IMR-90 (cell line): ENCODE measurements around the gene CLNK.

ENCODE experiments used
- BHLHE40 ChIP-seq: fragments of 150-350 bp; IDR thresholded peaks from 2 replicates; pipeline ENCODE4 v1.6.1; 2016; ENCODE audit warnings: mild to moderate bottlenecking, low read depth, low read length
- CHD1 ChIP-seq: IDR thresholded peaks from 2 replicates; pipeline ENCODE4 v1.6.1; 2012; ENCODE audit warnings: low read depth, low read length, improper control_type of control experiment
- FOS ChIP-seq: fragments of 150-350 bp; IDR thresholded peaks from 2 replicates; pipeline ENCODE4 v1.6.1; 2016; ENCODE audit warnings: low read depth, low read length
- MXI1 ChIP-seq: IDR thresholded peaks from 2 replicates; pipeline ENCODE4 v1.6.1; 2012; ENCODE audit warnings: low read depth, mild to moderate bottlenecking, low read length, moderate library complexity, borderline replicate concordance
- NFE2L2 ChIP-seq: fragments of 150-350 bp; IDR thresholded peaks from 2 replicates; pipeline ENCODE4 v1.6.1; 2016; ENCODE audit warnings: low read depth, mild to moderate bottlenecking, low read length
- POLR2A ChIP-seq: IDR thresholded peaks from 2 replicates; pipeline ENCODE4 v1.6.1; 2012; ENCODE audit warnings: mild to moderate bottlenecking, low read depth, low read length
- RAD21 ChIP-seq: IDR thresholded peaks from 2 replicates; pipeline ENCODE4 v1.6.1; 2012; ENCODE audit warnings: low read length, improper control_type of control experiment
- RCOR1 ChIP-seq: IDR thresholded peaks from 2 replicates; pipeline ENCODE4 v1.6.1; 2012; ENCODE audit warnings: mild to moderate bottlenecking, low read length, improper control_type of control experiment; ENCODE audit not compliant: insufficient replicate concordance
- SMC3 ChIP-seq: fragments of 150-350 bp; IDR thresholded peaks from 2 replicates; pipeline ENCODE4 v1.6.1; 2016; ENCODE audit warnings: low read depth, mild to moderate bottlenecking, antibody characterized with exemption, low read length, moderate library complexity
- TF ChIP-seq, protein P1 (sequence below): conservative IDR thresholded peaks from 2 replicates; pipeline ENCODE4 v1.5.1; 2012; ENCODE audit warnings: mild to moderate bottlenecking, low read depth, low read length, improper control_type of control experiment
- TF ChIP-seq, protein P2 (sequence below): fragments of 150-350 bp; IDR thresholded peaks from 2 replicates; pipeline ENCODE4 v1.6.1; 2016; ENCODE audit warnings: low read depth, mild to moderate bottlenecking, low read length, moderate library complexity, borderline replicate concordance

DNA sequence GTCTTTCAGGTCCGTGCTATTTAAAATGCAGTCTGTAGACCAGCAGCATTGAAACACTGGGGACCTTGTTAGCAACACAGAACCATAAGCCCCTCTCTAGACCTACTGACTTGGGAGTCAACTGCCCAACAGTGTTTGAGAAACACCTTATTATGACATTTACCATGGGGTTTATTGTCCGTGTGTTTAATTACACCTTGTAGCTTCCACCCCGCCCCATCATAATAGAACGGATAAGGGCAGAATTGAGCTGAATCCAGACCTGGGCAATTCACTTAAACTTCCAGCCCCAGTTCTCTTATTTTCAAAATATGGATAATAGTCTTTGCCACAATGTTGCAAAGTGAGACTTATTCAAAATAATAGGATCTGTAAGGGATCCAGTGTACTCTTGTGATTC lies 30.6 kb upstream of the CLNK start:
- TF ChIP-seq, protein P1, sequence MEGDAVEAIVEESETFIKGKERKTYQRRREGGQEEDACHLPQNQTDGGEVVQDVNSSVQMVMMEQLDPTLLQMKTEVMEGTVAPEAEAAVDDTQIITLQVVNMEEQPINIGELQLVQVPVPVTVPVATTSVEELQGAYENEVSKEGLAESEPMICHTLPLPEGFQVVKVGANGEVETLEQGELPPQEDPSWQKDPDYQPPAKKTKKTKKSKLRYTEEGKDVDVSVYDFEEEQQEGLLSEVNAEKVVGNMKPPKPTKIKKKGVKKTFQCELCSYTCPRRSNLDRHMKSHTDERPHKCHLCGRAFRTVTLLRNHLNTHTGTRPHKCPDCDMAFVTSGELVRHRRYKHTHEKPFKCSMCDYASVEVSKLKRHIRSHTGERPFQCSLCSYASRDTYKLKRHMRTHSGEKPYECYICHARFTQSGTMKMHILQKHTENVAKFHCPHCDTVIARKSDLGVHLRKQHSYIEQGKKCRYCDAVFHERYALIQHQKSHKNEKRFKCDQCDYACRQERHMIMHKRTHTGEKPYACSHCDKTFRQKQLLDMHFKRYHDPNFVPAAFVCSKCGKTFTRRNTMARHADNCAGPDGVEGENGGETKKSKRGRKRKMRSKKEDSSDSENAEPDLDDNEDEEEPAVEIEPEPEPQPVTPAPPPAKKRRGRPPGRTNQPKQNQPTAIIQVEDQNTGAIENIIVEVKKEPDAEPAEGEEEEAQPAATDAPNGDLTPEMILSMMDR = no peak
- TF ChIP-seq POLR2A (no peak), BHLHE40 (no peak), SMC3 (no peak), MXI1 (no peak), FOS (no peak), RAD21 (no peak), CHD1 (no peak), NFE2L2 (no peak), RCOR1 (no peak)
- TF ChIP-seq, protein P2, sequence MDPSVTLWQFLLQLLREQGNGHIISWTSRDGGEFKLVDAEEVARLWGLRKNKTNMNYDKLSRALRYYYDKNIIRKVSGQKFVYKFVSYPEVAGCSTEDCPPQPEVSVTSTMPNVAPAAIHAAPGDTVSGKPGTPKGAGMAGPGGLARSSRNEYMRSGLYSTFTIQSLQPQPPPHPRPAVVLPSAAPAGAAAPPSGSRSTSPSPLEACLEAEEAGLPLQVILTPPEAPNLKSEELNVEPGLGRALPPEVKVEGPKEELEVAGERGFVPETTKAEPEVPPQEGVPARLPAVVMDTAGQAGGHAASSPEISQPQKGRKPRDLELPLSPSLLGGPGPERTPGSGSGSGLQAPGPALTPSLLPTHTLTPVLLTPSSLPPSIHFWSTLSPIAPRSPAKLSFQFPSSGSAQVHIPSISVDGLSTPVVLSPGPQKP = no peak
